HG03196 (cell line): ENCODE results near the gene RTP3.
"Not testable (repeated sequence)": the region's sequence is repeated elsewhere in the genome, so short reads cannot be mapped to it uniquely, and the experiment has no call there.

Source experiments
- ATAC-seq: cut with Tn5 transposase; IDR thresholded peaks from one replicate; pipeline ENCODE4 v1.9.1; 2021; ENCODE audit not compliant: unreplicated experiment

RTP3 gene

GRCh38 chr3:46517016-46517783 lies 19.4 kb downstream of the RTP3 start:
- ATAC-seq = no peak

- ATAC-seq = no peak
Observed at GRCh38 chr3:46517784-46518181, 20.0 kb downstream of the RTP3 start.

GRCh38 chr3:46519952-46520351 lies 22.2 kb downstream of the RTP3 start:
- no peak for ATAC-seq

- ATAC-seq = no peak
Observed at GRCh38 chr3:46520531-46520930, 22.8 kb downstream of the RTP3 start.

- ATAC-seq = no peak
Observed at GRCh38 chr3:46521096-46521495, 23.3 kb downstream of the RTP3 start.

- not testable (repeated sequence) for ATAC-seq
Observed at GRCh38 chr3:46522201-46522600, 24.4 kb downstream of the RTP3 start.

- no peak for ATAC-seq
Observed at GRCh38 chr3:46523556-46523955, 25.8 kb downstream of the RTP3 start.

GRCh38 chr3:46524008-46524407 lies 26.2 kb downstream of the RTP3 start:
- ATAC-seq = no peak

- no peak for ATAC-seq
Observed at GRCh38 chr3:46524832-46525231, 27.1 kb downstream of the RTP3 start.

- no peak for ATAC-seq
Observed at GRCh38 chr3:46527239-46527638, 29.5 kb downstream of the RTP3 start.

GRCh38 chr3:46533091-46533490 lies 35.3 kb downstream of the RTP3 start:
- ATAC-seq = no peak

GRCh38 chr3:46535746-46536145 lies 38.0 kb downstream of the RTP3 start:
- ATAC-seq = no peak

- no peak for ATAC-seq
Observed at GRCh38 chr3:46536758-46537157, 39.0 kb downstream of the RTP3 start.

GRCh38 chr3:46537316-46537715 lies 39.5 kb downstream of the RTP3 start:
- no peak for ATAC-seq

GRCh38 chr3:46537779-46538178 lies 40.0 kb downstream of the RTP3 start:
- no peak for ATAC-seq

GRCh38 chr3:46538425-46538802 lies 40.6 kb downstream of the RTP3 start:
- ATAC-seq = not testable (repeated sequence)

- ATAC-seq = peak; percentile 87
Observed at GRCh38 chr3:46538803-46539442, 41.1 kb downstream of the RTP3 start.

GRCh38 chr3:46539443-46540005 lies 41.7 kb downstream of the RTP3 start:
- no peak for ATAC-seq

GRCh38 chr3:46540550-46540949 lies 42.8 kb downstream of the RTP3 start:
- ATAC-seq = no peak

- ATAC-seq = no peak
Observed at GRCh38 chr3:46541835-46542234, 44.1 kb downstream of the RTP3 start.

- no peak for ATAC-seq
Observed at GRCh38 chr3:46542344-46542743, 44.6 kb downstream of the RTP3 start.

GRCh38 chr3:46542801-46543201 lies 45.0 kb downstream of the RTP3 start:
- no peak for ATAC-seq
